ENCODE data around the gene RUNDC1.

GRCh38 chr17:42989141-42989540, 8.8 kb downstream of the RUNDC1 start:
- no peak for TF ChIP-seq NRF1 (IDR thresholded peaks at IDR 0.05; ENCODE audit: low read depth, low read length)
- no peak for TF ChIP-seq SIX5 (IDR thresholded peaks at IDR 0.05; ENCODE audit: low read depth, low read length)
- TF ChIP-seq TAF1 (IDR thresholded peaks at IDR 0.05; ENCODE audit: low read depth, low read length): no peak
- no peak for TF ChIP-seq MAFK (IDR thresholded peaks at IDR 0.05; ENCODE audit: low read depth, low read length)
- TF ChIP-seq JUN (IDR thresholded peaks at IDR 0.05; ENCODE audit: low read depth, low read length): no peak
- no peak for TF ChIP-seq RAD21 (IDR thresholded peaks at IDR 0.05 in 1 of 2, conservative IDR thresholded peaks at IDR 0.05 in 1 of 2; ENCODE audit: low read depth in 2 of 2, low read length in 2 of 2)
- no peak for TF ChIP-seq YY1 (IDR thresholded peaks at IDR 0.05; ENCODE audit: low read depth, low read length)
- TF ChIP-seq, protein P1, sequence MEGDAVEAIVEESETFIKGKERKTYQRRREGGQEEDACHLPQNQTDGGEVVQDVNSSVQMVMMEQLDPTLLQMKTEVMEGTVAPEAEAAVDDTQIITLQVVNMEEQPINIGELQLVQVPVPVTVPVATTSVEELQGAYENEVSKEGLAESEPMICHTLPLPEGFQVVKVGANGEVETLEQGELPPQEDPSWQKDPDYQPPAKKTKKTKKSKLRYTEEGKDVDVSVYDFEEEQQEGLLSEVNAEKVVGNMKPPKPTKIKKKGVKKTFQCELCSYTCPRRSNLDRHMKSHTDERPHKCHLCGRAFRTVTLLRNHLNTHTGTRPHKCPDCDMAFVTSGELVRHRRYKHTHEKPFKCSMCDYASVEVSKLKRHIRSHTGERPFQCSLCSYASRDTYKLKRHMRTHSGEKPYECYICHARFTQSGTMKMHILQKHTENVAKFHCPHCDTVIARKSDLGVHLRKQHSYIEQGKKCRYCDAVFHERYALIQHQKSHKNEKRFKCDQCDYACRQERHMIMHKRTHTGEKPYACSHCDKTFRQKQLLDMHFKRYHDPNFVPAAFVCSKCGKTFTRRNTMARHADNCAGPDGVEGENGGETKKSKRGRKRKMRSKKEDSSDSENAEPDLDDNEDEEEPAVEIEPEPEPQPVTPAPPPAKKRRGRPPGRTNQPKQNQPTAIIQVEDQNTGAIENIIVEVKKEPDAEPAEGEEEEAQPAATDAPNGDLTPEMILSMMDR (IDR thresholded peaks at IDR 0.05; ENCODE audit: control extremely low read depth in 1 of 3, insufficient read depth in 1 of 3, low read depth in 1 of 3, low read length in 3 of 3): no peak
- TF ChIP-seq RFX5 (IDR thresholded peaks at IDR 0.05; ENCODE audit: borderline replicate concordance, low read depth, low read length): no peak
